H4 (cell line): ENCODE results near the gene PHACTR3. TPM values are rescaled to one million over a fixed set of nuclear protein-coding genes. Genes with fewer than 3 reads are reported as not detected.

Source experiments
- DNase-seq: peaks from one replicate; pipeline ENCODE4 v3.0.0-alpha.2; 2015; ENCODE audit warnings: low spot score
- total RNA-seq: library from RNA; depleted of rRNA; stranded (reverse); fragments of >200 nt; shearing (Covaris generic); gene quantifications from 2 replicates; pipeline ENCODE4 v1.2.3, GENCODE V29; 2014

PHACTR3 gene
- total RNA-seq, 1 experiment from 2014 or later, result 0.29 TPM

DNA sequence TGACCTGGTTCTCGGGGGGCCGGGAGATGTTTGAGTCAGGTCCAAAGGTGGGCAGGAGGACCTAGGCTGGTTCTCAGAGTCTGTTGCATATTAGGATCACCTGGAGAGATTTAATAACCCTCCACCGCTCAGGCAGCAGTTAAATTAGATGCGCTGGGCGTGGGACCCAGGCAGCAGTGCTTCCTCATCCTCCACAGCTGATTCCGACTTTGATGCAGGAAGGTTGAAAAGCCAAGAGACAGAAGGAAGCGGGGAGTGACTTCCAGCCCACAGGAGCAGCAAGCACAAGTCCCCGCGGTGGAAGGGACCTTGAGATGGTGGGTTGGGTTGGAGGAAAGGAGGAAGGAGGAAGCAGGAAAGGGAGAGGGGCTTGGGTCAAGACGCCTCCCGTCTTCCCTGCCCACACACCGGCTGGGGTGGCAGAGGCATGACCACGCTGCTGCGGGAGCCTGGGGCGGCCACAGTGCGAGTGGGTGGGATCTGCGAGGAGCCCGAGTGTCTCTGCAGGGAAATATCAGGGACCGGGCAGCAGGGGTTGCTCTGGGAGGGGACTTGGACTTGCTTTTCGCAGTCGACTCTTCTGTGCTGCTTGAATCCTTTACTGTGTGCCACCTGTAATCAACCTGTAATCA, 146.0 kb downstream of the PHACTR3 start:
- no peak for DNase-seq

DNA sequence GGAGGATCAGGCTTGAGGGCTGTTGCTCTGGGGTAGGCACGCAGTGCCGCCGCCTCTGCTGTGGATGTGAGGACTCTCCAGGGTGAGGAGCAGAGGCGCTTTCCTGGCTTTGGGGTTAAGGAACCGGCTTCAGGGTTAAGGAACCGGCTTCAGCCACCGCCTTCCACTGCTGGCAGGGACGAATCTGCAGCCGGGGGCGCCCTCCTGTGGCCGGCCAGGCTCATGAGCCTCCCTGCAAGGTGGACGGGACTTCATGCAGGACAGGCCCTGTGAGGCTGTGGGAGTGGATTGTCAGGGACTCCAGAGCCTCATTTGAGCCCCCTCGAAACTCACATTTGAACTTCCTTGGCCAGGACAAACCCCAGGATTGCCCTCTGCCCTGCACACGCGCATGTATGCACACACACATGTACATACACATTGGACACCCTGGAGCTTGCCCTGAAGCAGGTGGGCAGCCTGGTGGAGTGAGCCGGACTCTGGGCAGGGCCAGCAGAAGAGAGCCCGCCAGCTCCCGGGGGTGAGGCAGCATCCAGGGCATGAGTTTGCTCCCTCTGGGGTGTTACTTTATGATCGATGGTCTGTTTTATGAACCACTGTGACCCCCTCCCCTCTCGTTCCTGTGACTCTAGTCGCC, 146.9 kb downstream of the PHACTR3 start:
- no peak for DNase-seq

- DNase-seq, result no peak
These were observed 147.8 kb downstream of the PHACTR3 start for GRCh38 chr20:59752101-59752586.

- no peak for DNase-seq
These were observed 148.5 kb downstream of the PHACTR3 start for GRCh38 chr20:59752704-59753460.

DNA sequence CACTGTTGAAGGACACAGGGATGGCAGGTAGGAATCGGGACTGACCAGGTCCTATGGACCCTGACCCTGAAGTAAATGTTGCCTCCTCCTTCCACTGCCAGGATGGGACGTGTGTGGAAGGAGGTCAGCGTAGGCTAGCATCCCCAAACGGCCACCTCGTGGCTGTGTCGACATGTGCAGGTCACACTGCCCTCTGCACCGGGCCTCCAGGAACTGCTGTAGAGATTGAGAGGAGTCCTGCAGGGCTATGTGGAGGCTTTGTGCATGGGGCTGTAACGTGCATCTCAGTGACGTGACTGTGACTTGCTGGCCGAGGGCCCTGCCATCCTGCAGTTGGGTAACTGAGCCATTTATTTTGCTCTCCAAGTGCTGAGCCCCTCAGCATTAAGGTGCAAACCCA, 149.5 kb downstream of the PHACTR3 start:
- DNase-seq, result no peak

DNA sequence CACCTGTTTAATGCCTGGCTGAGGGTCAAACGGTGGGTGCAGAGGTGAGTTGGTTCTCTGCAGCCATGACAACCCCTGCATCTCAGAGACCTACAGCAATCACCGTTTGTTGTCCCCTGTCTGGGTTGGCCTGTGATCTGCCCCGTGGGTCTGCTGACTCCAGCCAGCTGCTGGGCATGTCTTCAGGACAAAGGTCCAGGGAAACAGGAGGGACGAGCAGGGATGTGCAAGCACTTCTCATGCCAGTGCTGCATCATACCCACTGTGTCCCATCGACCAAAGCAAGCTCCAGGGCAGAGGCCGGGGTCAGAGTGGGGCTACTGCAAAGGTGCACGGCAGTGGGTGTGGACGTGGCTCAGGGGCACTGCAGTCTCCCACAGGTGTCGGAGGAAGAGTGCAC, 150.2 kb downstream of the PHACTR3 start:
- no peak for DNase-seq

DNA sequence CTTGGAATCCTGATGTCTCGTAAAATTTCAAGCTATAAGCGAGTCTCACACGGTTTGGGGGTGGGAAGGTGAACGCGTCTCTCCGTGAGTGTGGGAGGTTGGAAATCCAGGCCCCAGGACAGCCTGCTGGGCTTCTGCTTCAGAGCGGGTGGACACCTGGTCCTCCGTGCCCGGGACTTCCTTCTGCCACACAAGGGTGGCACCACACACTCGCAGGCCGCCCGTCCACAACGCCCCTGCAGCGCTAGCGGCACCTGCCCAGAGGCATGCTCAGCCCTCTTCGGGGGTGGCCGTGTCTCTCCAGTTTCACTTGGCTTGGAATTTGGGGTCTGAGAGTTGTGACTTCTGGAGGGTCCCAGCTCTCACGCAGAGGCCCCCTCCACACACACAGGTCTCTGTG, 151.9 kb downstream of the PHACTR3 start:
- no peak for DNase-seq

- DNase-seq, result no peak
These were observed 159.7 kb downstream of the PHACTR3 start for GRCh38 chr20:59764037-59764436.

- no peak for DNase-seq
These were observed 161.3 kb downstream of the PHACTR3 start for GRCh38 chr20:59765599-59766177.

DNA sequence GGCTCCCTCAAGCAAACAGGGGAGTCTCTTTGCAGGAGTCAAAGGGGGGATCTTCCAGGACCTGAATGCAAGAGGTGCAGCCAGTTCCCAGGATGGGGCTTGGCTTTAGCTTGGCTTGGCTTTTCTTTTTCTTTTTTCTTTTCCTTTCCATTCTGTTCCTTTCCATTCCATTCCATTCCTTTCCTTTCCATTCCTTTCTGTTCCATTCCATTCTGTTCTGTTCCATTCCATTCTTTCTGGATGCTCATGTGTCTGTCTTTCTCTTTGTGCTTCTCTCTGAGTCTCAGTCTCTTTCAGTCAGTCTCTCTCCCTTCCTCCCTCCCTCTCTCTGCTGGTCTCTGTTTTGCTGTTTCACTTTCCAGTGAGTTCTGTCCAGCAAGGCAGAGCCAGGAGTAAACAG, 163.3 kb downstream of the PHACTR3 start:
- DNase-seq, result no peak

DNA sequence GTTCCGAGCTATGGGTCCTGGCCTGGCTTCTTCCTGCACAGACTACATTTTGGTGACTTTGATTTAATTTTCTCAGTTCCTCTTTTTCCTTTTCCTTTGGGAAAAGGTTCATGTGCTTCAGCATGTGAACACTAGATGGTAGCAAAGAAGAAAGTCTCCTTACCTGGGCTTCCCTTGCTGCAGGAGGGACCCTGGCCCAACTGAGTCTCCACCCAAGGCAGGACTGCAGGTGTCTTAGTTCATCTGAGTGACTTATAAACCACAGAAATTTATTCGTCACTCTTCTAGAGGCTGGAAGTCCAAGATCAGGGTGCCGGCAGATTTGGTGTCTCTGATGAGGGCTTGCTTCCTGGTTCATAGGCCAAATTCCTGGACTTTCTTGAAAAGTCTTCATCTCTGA, 165.9 kb downstream of the PHACTR3 start:
- DNase-seq, result no peak

- no peak for DNase-seq
These were observed 166.5 kb downstream of the PHACTR3 start for GRCh38 chr20:59770851-59771250.

- no peak for DNase-seq
These were observed 167.4 kb downstream of the PHACTR3 start for GRCh38 chr20:59771506-59772372.

- DNase-seq, result no peak
These were observed 168.0 kb downstream of the PHACTR3 start for GRCh38 chr20:59772373-59772705.

DNA sequence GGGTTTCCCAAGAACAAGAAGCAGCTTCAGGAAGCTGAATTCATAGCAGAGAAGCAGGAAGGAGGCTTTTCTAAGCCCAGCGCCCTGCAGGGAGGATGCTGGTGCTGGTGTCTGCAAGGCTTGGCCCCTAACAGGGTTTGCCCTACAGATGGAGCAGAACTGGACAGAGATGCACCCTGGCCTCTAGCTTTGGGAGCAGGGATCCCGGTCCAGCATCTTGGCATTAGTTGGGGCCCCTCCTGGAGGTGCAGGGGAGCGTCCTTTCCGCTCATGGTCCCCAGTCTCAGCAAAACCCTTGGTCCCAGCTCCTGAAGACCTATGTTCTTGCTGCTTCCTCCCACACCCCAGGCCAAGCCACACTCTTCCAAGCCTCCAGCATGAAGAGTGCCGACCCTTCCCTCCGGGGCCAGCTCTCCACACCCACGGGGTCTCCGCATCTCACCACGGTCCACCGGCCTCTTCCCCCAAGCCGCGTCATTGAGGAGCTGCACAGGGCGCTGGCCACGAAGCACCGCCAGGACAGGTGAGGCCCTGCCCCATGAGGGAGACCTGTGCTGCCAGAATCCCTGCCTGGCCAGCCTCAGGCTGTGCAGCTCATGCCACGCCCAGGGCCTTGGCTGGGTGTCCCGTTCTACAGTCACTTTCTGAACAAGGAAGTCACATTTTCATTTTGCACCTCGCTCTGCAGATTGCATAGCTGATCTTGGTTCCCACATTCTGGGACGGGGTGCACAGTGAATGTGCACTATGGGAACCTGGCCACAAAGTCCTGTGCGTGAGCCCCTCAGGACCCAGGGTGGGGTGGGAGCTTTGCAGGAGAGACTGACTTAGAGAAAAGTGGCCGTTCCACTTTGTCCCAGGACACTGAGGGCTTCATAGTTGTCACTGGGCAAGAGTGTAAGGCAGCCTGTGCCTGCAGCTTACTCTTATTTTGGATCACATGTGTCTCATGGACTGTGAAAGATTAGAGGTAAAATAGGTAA, 168.9 kb downstream of the PHACTR3 start:
- no peak for DNase-seq

DNA sequence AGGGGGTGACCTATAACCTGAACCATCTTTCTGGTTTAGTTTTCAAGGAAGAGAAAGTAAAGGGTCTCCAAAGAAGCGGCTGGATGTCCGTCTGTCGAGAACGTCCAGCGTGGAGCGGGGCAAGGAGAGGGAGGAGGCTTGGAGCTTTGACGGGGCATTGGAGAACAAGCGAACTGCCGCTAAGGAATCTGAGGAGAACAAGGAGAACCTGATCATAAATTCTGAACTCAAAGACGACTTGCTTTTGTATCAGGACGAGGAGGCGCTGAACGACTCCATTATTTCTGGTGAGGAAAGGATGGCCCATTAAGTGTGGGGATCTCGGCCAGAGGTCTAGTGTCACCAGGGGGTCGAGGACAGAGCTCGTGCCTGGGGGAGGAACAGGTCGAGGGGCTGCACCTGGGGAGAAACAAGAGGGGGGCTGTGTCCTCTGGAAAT, 169.9 kb downstream of the PHACTR3 start:
- DNase-seq, result no peak

GRCh38 chr20:59774921-59775686, 170.8 kb downstream of the PHACTR3 start:
- no peak for DNase-seq

- DNase-seq, result no peak
These were observed 171.3 kb downstream of the PHACTR3 start for GRCh38 chr20:59775687-59776055.

- DNase-seq, result no peak
These were observed 171.8 kb downstream of the PHACTR3 start for GRCh38 chr20:59776059-59776603.
